GM13976 (cell line): ENCODE measurements around the gene AURKB.
"Not testable (repeated sequence)": the region's sequence is repeated elsewhere in the genome, so short reads cannot be mapped to it uniquely, and the experiment has no call there.

Source experiments
- DNase-seq: peaks from one replicate; pipeline ENCODE4 v3.0.0; 2012; ENCODE audit warnings: low spot score
- CTCF ChIP-seq: IDR thresholded peaks from 2 replicates; pipeline ENCODE4 v1.5.1; 2012; ENCODE audit warnings: borderline replicate concordance, mild to moderate bottlenecking; ENCODE audit not compliant: insufficient read depth; ENCODE audit errors: extremely low read depth, missing control alignments, control extremely low read depth
- in situ Hi-C: fragments of 300-500 bp; cut with MboI; formaldehyde crosslinking; loops from one replicate; pipeline ENCODE4 v1.12.0; 2022; ENCODE audit warnings: low sequenced_read_pairs, mixed read lengths, inconsistent platforms; ENCODE audit not compliant: unreplicated experiment

Gene AURKB

DNA sequence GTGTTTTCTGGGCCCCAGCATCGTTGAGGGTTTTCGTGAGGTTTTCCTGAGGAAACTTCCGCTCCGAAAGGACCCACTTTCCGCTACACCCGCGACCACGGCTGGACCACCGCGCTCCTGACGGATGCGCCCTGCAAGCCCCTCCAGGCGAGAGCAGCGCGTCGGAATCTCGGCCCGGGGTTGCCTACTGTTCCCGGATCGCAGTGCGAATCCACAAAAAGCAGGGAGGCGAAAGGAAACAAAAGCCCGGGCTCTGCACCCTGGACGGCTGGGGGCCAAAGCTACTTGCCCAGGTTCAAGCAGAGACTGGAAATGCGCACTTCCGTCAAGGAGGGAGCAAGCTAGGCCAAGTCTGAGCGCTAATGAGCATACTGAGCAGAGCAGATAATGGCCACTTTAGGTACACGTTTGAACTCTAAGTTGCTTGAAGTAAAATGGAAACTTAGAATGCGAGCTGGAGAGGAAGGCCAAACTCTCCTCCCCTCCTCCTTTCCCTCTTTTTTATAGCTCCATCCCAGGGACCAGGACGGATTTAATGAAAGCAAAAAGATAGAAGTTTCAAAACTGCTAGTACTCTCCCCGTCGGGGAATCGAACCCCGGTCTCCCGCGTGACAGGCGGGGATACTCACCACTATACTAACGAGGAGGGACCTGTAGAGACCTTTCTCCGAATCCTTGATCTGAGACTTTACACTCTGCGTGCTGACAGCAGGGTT, 11.4 kb upstream of the AURKB start:
- TF ChIP-seq CTCF: no peak
- peak; percentile 74 for DNase-seq
- in situ Hi-C loops: no loop called here

DNA sequence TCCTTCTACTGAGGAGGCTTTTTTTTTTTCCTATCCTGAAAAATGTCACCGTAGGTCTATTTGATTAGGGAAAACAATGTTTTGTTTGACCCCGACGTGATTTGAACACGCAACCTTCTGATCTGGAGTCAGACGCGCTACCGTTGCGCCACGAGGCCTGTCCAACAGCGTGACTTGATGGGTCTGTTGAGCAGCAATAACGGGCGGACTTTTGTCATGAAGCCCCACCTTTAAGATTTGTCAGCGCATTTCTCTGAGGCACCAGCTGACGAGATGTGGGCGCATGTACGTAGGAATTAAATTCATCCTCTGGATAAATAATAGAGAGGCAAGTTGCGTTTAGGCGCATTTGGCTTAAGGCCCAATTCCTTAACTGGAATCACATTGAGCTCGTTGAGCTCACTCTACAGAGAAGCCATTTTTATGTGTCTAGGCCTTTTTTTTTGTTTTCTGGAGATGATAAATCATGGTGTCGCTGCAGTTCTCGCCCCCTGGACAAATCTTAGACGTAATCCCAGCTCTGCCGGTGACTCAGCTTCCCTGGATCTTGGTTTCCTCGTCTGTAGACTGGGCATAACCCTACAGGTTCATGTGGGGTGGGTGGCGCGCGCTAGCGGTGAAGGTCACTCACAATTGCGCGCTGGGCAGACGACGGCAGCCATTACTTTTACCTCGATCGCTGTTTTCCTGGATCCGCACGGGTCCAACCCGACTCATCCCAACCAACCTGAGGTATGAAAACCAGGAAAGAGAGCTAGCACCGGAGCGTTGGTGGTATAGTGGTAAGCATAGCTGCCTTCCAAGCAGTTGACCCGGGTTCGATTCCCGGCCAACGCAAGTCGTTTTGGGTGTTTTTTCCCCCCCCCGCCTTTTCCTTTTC, 10.6 kb upstream of the AURKB start:
- in situ Hi-C loops: no loop called here
- DNase-seq: peak; percentile 77
- TF ChIP-seq CTCF: no peak

DNA sequence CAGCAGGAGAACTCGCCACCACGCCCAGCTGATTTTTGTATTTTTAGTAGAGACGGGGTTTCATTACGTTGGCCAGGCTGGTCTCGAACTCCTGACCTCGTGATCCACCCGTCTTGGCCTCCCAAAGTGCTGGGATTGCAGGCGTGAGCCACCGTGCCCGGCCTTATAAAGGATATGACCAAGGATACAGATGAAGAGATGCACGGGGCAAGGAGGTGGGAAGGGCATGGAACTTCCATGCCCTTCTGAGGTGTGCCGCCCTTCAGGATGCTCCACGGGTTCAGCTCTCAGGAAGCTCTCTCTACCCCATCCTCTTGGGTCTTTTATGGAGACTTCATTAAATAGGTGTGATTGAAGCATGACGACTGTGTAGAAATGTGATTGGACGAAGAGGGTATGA, 3.6 kb upstream of the AURKB start:
- DNase-seq, in situ Hi-C loops: not testable (repeated sequence)

GRCh38 chr17:8212312-8213180, 2.2 kb upstream of the AURKB start:
- in situ Hi-C loops: no loop called here
- TF ChIP-seq CTCF: no peak
- DNase-seq: no peak

- no peak for DNase-seq
- no peak for TF ChIP-seq CTCF
- in situ Hi-C loops: no loop called here
Measured at GRCh38 chr17:8210761-8211458, 535 bp upstream of the AURKB start.

DNA sequence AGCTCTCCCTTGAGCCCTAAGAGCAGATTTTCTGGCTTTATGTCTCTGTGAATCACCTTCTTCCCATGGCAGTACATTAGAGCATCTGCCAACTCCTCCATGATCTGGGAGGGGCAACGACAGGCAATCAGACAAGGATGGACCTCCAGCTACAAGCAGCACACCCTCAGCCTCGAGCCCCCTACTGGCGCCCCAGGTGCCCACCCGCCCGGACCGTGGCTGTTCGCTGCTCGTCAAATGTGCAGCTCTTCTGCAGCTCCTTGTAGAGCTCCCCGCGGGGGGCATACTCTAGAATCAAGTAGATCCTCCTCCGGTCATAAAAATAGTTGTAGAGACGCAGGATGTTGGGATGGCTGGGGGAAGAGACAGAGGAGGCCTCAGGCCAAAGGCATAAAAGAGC, 3.8 kb downstream of the AURKB start:
- in situ Hi-C loops: no loop called here
- DNase-seq: no peak

More for the DNA sequence above, 3.8 kb downstream of the AURKB start:
- no peak for TF ChIP-seq CTCF
